ENCODE results near the gene LIME1.

LIME1 gene

GRCh38 chr20:63738687-63739129 lies 2.2 kb downstream of the LIME1 start:
- DNase-seq, result peak; percentile 14

GRCh38 chr20:63739130-63740069 lies 2.9 kb downstream of the LIME1 start, which contains the start of gene SLC2A4RG:
SLC2A4RG (plus strand) TSS chr20:63739776; CDS start chr20:63739913, 137 bp downstream.
- peak; percentile 80 for DNase-seq

- DNase-seq, result peak; percentile 45
These were observed 3.7 kb downstream of the LIME1 start for GRCh38 chr20:63740070-63740626.

GRCh38 chr20:63740627-63741353 lies 4.3 kb downstream of the LIME1 start:
- DNase-seq, result peak; percentile 87

- DNase-seq, result no peak
These were observed 4.9 kb downstream of the LIME1 start for GRCh38 chr20:63741354-63741675.

- DNase-seq, result no peak
These were observed 5.4 kb downstream of the LIME1 start for GRCh38 chr20:63741676-63742380.

GRCh38 chr20:63742381-63743024 lies 6.0 kb downstream of the LIME1 start:
- DNase-seq, result no peak

- DNase-seq, result no peak
These were observed 6.9 kb downstream of the LIME1 start for GRCh38 chr20:63743210-63743970.

- DNase-seq, result no peak
These were observed 7.7 kb downstream of the LIME1 start for GRCh38 chr20:63744158-63744557.

GRCh38 chr20:63744574-63745423 lies 8.3 kb downstream of the LIME1 start:
- no peak for DNase-seq

GRCh38 chr20:63745424-63745805 lies 9.0 kb downstream of the LIME1 start:
- DNase-seq, result no peak

- DNase-seq, result no peak
These were observed 9.7 kb downstream of the LIME1 start for GRCh38 chr20:63745961-63746731.

GRCh38 chr20:63746751-63747315 lies 10.4 kb downstream of the LIME1 start:
- DNase-seq, result no peak

- no peak for DNase-seq
These were observed 11.2 kb downstream of the LIME1 start for GRCh38 chr20:63747622-63748069.

- DNase-seq, result no peak
These were observed 11.8 kb downstream of the LIME1 start for GRCh38 chr20:63748070-63748933.

GRCh38 chr20:63748934-63749270 lies 12.4 kb downstream of the LIME1 start:
- DNase-seq, result no peak

GRCh38 chr20:63749597-63750508 lies 13.4 kb downstream of the LIME1 start:
- DNase-seq, result no peak
